Measurements from ENCODE around the gene SLC43A3.
"Not testable (repeated sequence)": the region's sequence is repeated elsewhere in the genome, so short reads cannot be mapped to it uniquely, and the experiment has no call there.

The SLC43A3 gene

GRCh38 chr11:57459164-57460021 lies 32.5 kb upstream of the SLC43A3 start:
- peak; percentile 75 for DNase-seq (ENCODE audit: low spot score)

- peak; percentile 97 for DNase-seq (ENCODE audit: low spot score)
Measured at GRCh38 chr11:57458410-57459163, 31.7 kb upstream of the SLC43A3 start.

GRCh38 chr11:57458060-57458409 lies 31.1 kb upstream of the SLC43A3 start:
- DNase-seq (ENCODE audit: low spot score) = peak; percentile 67

GRCh38 chr11:57457643-57458023 lies 30.7 kb upstream of the SLC43A3 start:
- DNase-seq (ENCODE audit: low spot score) = no peak

DNA sequence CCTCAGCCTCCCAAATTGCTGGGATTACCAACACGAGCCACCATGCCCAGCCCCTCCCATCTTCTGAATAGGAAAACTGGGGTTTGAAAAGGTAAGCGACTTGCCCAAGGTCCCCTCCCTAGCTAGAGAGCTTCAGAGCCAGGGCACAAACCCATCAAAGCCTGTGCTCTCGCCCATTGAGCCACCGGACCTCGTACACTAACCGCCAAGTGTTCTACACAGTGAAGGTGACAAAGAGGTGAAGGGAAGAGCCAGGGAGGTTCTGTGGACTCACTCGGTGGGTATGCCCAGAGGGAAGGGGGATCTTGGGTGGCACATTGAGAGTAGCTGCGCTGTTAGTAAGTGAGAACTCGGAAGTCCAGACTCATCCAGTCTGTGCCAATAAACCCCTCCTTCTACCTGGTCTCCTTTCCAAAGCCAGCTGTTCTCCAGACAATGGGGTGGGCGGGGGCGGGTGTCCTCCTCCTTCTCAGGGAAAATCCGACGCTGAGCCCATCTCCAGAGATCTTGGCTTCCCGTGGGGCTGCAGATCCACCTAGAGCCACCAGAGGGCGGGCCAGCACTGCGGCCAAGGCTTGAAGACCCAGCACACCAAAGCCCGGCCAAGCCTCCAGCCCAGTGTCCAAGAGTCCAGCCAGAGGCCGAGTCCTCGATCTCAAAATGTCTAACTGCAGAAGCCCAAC lies 30.2 kb upstream of the SLC43A3 start:
- DNase-seq (ENCODE audit: low spot score) = peak; percentile 98

GRCh38 chr11:57453543-57454177 lies 26.7 kb upstream of the SLC43A3 start:
- peak; percentile 91 for DNase-seq (ENCODE audit: low spot score)

DNA sequence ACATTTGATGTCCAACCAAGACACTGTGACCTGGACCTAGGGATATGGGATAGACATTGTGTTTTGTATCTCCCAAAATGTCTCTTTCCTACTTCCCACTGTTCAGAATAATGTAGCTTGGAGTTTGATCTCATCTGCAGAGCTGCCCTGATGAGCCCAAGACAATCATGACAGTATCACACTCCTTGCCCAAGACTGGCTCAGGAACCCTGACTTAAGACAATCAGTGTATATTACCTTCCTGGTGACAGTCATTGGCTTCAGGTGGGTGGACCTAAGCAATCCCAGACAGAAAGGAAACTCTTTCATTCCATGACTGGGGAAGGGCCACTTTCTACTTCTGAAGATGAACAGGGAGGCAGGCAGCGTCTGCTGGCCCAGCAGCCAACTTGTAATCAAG lies 19.1 kb upstream of the SLC43A3 start:
- no peak for DNase-seq (ENCODE audit: low spot score)

DNA sequence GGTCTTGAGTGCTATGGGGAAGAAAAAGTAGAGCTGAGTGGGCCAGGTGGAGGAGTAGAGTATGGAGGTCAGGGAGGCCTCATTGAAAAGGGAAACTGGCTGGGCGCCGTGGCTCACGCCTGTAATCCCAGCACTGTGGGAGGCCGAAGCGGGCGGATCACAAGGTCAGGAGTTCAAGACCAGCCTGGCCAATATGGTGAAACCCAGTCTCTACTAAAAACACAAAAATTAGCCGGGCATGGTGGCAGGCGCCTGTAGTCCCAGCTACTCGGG lies 18.1 kb upstream of the SLC43A3 start:
- not testable (repeated sequence) for DNase-seq (ENCODE audit: low spot score)

DNA sequence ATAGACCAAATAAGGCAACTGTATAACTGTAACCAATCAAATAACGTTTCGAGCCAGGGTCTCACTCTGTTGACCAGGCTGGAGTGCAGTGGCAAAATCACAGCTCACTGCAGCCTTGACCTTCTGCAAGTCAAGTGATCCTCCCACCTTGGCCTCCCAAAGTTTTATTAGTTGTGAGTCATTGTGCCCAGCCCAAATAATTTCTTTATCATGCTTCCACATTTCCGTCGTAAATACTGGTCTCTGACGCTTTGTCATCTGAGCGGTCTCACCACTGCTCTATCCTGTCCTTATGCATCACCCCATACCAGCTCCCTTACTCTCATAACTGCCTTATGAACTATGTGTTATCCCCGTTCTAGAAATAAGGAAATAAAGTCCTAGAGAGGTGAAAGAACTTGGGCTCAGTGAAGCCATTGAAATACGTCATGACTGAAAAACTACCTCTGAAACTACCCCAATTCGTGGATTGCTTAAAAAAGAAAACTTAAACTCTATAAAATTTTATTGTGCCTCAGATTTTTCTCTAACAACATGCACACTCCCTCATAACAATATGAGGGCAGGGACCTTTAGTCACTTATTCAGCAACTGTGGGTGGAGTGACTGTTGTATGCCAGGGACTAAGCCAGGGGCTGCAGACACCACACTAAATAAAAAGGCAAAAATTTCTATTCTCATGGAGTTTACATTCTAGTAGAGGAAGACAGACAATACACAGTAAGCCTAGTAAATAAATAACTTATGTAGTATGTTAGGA lies 17.6 kb upstream of the SLC43A3 start:
- DNase-seq (ENCODE audit: low spot score) = no peak

- DNase-seq (ENCODE audit: low spot score) = peak; percentile 77
Measured at GRCh38 chr11:57440744-57441414, 14.0 kb upstream of the SLC43A3 start.

DNA sequence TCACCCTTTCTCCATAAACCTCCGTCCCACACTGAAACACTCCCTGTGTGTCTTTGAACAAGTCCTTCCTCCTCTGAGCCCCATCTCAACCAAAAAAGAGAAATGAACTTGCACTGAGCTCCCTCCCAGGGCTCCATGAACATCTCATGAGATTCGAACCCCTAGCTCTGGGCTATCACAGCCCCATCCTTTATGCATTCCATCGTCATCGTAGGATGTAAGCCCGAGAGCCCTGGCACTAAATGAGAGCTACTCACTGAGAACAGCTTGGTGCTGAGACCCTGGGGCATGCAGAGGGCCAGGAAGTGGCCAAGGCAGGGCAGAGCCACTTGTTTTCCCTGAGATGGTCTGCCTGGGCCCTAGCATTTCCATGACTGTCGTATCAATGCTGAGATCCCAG lies 12.9 kb upstream of the SLC43A3 start:
- DNase-seq (ENCODE audit: low spot score) = no peak

GRCh38 chr11:57438345-57439285 lies 11.7 kb upstream of the SLC43A3 start:
- DNase-seq (ENCODE audit: low spot score) = peak; percentile 52

DNA sequence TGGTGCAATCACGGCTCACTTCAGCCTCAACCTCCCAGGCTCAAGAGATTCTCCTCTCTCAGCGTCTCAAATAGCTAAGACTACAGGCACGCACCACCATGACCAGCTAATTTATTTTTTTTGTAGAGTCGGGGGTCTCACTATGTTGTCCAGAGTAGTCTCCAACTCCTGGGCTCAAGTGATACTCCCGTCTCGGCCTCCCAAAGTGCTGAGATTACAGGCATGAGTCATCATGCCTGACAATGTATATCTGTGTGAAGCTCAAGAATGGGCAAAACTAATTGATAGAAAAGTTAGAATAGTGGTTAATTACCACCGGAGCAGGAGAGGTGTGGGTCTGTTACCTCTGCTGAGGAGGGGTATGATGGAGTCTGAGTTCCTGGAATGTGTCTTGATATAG lies 9.1 kb upstream of the SLC43A3 start:
- DNase-seq (ENCODE audit: low spot score) = no peak

DNA sequence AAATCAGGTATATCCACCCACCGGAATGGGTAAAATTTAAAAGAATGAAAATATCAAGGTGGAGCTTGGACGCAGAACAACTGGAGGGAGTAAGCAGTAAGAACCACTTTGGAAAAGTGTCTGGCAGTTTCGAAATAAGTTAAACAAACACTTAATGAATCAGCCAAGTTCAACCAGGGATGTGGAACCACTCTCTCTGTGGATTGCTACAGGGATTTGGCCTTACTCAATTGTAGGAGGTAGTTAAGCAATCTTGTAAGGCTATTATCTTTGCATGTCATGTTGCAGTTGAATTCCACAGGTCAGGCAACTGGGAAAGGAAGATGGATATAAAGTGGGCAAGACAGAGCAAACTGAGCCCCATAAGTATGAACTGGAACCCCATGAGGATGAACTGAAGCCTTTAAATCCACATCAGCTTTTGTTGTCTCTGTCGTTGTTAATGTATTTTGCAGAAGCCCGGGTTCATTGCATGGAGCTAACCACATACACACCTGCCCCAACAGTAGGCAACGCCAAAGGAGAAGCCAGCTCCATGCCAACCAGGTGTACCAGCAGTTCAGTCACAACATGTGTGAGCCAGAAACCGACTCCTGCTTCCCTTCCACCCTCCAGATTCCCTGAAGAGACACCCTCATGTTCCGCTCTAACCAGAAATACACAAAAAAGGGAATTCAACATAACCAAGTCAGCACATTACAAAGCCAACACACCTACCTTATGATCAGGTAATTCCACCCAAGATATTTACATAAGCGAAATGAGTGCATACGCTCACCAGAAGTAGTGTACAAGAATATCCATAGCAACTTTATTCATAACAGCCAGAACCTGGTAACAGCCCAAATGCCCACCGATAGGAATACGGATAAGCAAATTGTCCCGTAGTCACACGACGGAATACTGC lies 8.0 kb upstream of the SLC43A3 start:
- peak; percentile 93 for DNase-seq (ENCODE audit: low spot score)

GRCh38 chr11:57432714-57433163 lies 5.8 kb upstream of the SLC43A3 start:
- no peak for DNase-seq (ENCODE audit: low spot score)

- DNase-seq (ENCODE audit: low spot score) = no peak
Measured at GRCh38 chr11:57432149-57432561, 5.2 kb upstream of the SLC43A3 start.

DNA sequence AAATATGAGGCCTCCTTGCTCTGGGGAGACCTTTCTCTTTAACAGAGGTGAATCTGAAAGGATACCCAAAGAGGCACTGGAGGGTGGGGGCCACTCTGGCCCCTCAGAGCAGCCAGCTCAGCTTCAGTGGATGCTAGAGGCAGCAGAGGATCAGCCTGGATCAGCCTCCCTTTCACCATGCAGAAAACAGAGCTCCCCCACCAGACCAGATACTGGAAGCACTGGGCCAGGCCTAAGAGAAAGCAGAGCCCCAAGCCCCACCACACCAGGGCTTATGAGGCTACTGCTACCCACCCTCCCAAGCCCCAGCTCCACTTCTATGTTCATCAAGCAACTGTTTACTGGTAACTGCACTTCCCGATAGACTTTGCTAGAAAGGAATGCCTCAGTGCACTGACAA lies 4.0 kb upstream of the SLC43A3 start:
- DNase-seq (ENCODE audit: low spot score) = no peak

- DNase-seq (ENCODE audit: low spot score) = no peak
Measured at GRCh38 chr11:57429946-57430345, 3.0 kb upstream of the SLC43A3 start.

GRCh38 chr11:57428643-57429042 lies 1.7 kb upstream of the SLC43A3 start:
- no peak for DNase-seq (ENCODE audit: low spot score)

All from HuH-7.5 (cell line).